ENCODE measurements around the gene NSUN6.

DNA sequence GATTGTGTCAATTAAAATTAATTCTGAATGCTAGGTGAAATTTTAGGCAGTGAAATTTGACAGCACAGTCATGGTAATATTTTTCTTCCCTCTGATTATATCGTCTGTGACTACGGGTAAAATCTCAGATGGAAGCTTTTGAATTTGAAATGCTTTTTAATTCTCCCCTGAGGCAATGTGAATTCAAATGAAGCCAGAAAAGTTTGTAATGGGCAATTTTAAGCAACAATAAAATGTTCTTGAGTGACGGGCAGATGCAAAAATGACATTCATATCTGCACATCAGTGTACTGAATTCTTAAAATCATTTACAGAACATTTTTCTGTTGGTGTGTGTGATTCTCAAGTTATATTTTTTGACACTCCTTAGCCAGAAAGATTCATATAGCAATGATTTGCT lies 134.5 kb downstream of the NSUN6 start:
- TF ChIP-seq, protein P1, sequence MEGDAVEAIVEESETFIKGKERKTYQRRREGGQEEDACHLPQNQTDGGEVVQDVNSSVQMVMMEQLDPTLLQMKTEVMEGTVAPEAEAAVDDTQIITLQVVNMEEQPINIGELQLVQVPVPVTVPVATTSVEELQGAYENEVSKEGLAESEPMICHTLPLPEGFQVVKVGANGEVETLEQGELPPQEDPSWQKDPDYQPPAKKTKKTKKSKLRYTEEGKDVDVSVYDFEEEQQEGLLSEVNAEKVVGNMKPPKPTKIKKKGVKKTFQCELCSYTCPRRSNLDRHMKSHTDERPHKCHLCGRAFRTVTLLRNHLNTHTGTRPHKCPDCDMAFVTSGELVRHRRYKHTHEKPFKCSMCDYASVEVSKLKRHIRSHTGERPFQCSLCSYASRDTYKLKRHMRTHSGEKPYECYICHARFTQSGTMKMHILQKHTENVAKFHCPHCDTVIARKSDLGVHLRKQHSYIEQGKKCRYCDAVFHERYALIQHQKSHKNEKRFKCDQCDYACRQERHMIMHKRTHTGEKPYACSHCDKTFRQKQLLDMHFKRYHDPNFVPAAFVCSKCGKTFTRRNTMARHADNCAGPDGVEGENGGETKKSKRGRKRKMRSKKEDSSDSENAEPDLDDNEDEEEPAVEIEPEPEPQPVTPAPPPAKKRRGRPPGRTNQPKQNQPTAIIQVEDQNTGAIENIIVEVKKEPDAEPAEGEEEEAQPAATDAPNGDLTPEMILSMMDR (IDR thresholded peaks at IDR 0.05; ENCODE audit: borderline replicate concordance, extremely low read depth, low read length, poor library complexity, severe bottlenecking) = no peak
- TF ChIP-seq EZH2 (IDR thresholded peaks at IDR 0.05; ENCODE audit: borderline replicate concordance, low read depth, low read length, severe bottlenecking) = no peak

Data from DND-41 (cell line).